Common myeloid progenitor, CD34-positive (primary cell): Measurements from ENCODE around the gene RASGRP4.

ENCODE experiments used
- CTCF ChIA-PET: fragments of 350-600 bp; sonication (Branson Sonifier 250); formaldehyde crosslinking; loops from one replicate; lab custom pipeline; 2021; ENCODE audit warnings: antibody characterized with exemption; lab: Charles Lee
- POLR2A ChIA-PET: fragments of 350-600 bp; sonication (Branson Sonifier 250); formaldehyde crosslinking; loops from one replicate; lab custom pipeline; 2021; ENCODE audit warnings: antibody characterized with exemption; lab: Charles Lee
- DNase-seq, 3 donors: peaks; one replicate each; pipeline versions ENCODE4 v3.0.0 to v3.0.0-alpha.2; 2013
- H3K27ac ChIP-seq, 2 experiments: 1 replicate in 1 of 2; 2 replicates in 1 of 2; pipeline ENCODE4 v1.7.0; 2013; ENCODE audit warnings: inconsistent platforms in 2 of 2, low read length in 2 of 2, mild to moderate bottlenecking in 2 of 2, low read depth in 1 of 2, moderate library complexity in 1 of 2; ENCODE audit not compliant: severe bottlenecking in 2 of 2, insufficient read depth in 1 of 2, poor library complexity in 1 of 2
- H3K27me3 ChIP-seq, 5 experiments: replicated peaks in 2 of 5; 1 replicate in 3 of 5; 2 replicates in 2 of 5; pipeline versions ENCODE4 v1.6.1 to v1.7.0; 2013; ENCODE audit warnings: low read length in 4 of 5, mild to moderate bottlenecking in 2 of 5, moderate library complexity in 2 of 5, inconsistent platforms in 1 of 5; ENCODE audit not compliant: insufficient read depth in 5 of 5, control insufficient read depth in 4 of 5
- H3K36me3 ChIP-seq, 4 experiments: 1 replicate in 2 of 4; 2 replicates in 2 of 4; pipeline versions ENCODE4 v1.6.1 to v1.7.0; 2013; ENCODE audit warnings: low read length in 3 of 4, control low read depth in 1 of 4, mild to moderate bottlenecking in 1 of 4; ENCODE audit not compliant: control insufficient read depth in 4 of 4, insufficient read depth in 4 of 4
- H3K4me1 ChIP-seq, 4 experiments: 1 replicate in 3 of 4; 2 replicates in 1 of 4; pipeline versions ENCODE4 v1.6.1 to v1.7.1; 2013; ENCODE audit warnings: low read length in 3 of 4, mild to moderate bottlenecking in 3 of 4, control low read depth in 1 of 4, inconsistent platforms in 1 of 4, moderate library complexity in 1 of 4; ENCODE audit not compliant: control insufficient read depth in 4 of 4, insufficient read depth in 4 of 4; ENCODE audit errors: control extremely low read depth in 1 of 4
- H3K4me3 ChIP-seq, 7 experiments: 1 replicate in 4 of 7; 2 replicates in 3 of 7; pipeline versions ENCODE4 v1.5.1 to v1.7.0; 2013; ENCODE audit warnings: mild to moderate bottlenecking in 7 of 7, low read length in 6 of 7, moderate library complexity in 6 of 7, inconsistent platforms in 2 of 7, low read depth in 2 of 7, control low read depth in 1 of 7; ENCODE audit not compliant: insufficient read depth in 4 of 7, control insufficient read depth in 1 of 7; ENCODE audit errors: extremely low read depth in 1 of 7
- H3K9me3 ChIP-seq, 5 experiments: 1 replicate in 4 of 5; 2 replicates in 1 of 5; pipeline versions ENCODE4 v1.6.1 to v1.7.1; 2013; ENCODE audit warnings: low read length in 4 of 5, mild to moderate bottlenecking in 2 of 5, inconsistent platforms in 1 of 5, low read depth in 1 of 5, moderate library complexity in 1 of 5; ENCODE audit not compliant: control insufficient read depth in 4 of 5, insufficient read depth in 2 of 5; ENCODE audit errors: control extremely low read depth in 1 of 5
- WGBS: methylation state at CpG from one replicate; pipeline ENCODE4 v1.1.5; 2013; ENCODE audit not compliant: insufficient coverage; 5-methylcytosine and 5-hydroxymethylcytosine counted together

Gene RASGRP4

GRCh38 chr19:38402967-38403674 is 22.9 kb downstream of the RASGRP4 start, which contains the start of gene FAM98C:
Gene FAM98C (plus strand): TSS chr19:38403093. CDS start chr19:38403154, 61 bp downstream.
- Histone ChIP-seq H3K27ac (peak within 1 kb of the TSS in 1 of 2 experiments; percentile 61), H3K36me3 (peaks cover 0 to 17% (median 10%) of the 10 kb centered on the region in 4 experiments), H3K4me3 (peak within 1 kb of the TSS; percentile 49 to 82 (median 72)), H3K27me3 (peaks cover 0 to 22% (median 3%) of the 10 kb centered on the region in 5 experiments), H3K9me3 (no peaks in the 10 kb centered on the region), H3K4me1 (peaks cover 0 to 13% (median 9%) of the 10 kb centered on the region in 4 experiments)
- POLR2A ChIA-PET, result interaction anchor here (0.6 to 1.3 kb wide), 5 partner anchors 9 to 297 kb away, joined by 3 read pairs; no protein-coding TSS in a partner anchor
- under 1% methylated on average over 72 of the region's 82 CpGs for WGBS
- CTCF ChIA-PET, result interaction anchor here (0.6 to 3.8 kb wide), 30 partner anchors 9 to 233 kb away, joined by 3 to 30 read pairs (median 5); partner anchors contain the start of genes EIF3K, MAP4K1, PSMD8 and RASGRP4
- DNase-seq, result peak; percentile 97 to 99 (median 99)

- WGBS, result 3% methylated on average over 17 of the region's 18 CpGs
- ChIA-PET POLR2A (interaction anchor here (0.7 to 1.3 kb wide), 4 partner anchors 8 to 298 kb away, joined by 3 read pairs; no protein-coding TSS in a partner anchor), CTCF (interaction anchor here (0.6 to 3.8 kb wide), 26 partner anchors 9 to 234 kb away, joined by 3 to 30 read pairs (median 5); partner anchors contain the start of genes EIF3K, MAP4K1, PSMD8 and RASGRP4)
- Histone ChIP-seq H3K9me3 (no peaks in the 10 kb centered on the region), H3K36me3 (peaks cover 0 to 17% (median 10%) of the 10 kb centered on the region in 4 experiments), H3K27ac (peak overlapping the region in 1 of 2 experiments; percentile 34), H3K4me3 (peak overlapping the region in 6 of 7 experiments; percentile 42 to 79 (median 56)), H3K27me3 (peaks cover 0 to 27% (median 7%) of the 10 kb centered on the region in 5 experiments), H3K4me1 (peaks cover 0 to 13% (median 9%) of the 10 kb centered on the region in 4 experiments)
- DNase-seq, result no peak
Observed at GRCh38 chr19:38402623-38402966, 23.4 kb downstream of the RASGRP4 start.

GRCh38 chr19:38401148-38401547 is 24.9 kb downstream of the RASGRP4 start:
- Histone ChIP-seq H3K4me1 (peaks cover 0 to 13% (median 10%) of the 10 kb centered on the region in 4 experiments), H3K27me3 (peaks cover 0 to 41% (median 21%) of the 10 kb centered on the region in 5 experiments), H3K36me3 (peaks cover 0 to 10% (median 3%) of the 10 kb centered on the region in 4 experiments), H3K27ac (no peak overlapping the region), H3K9me3 (no peaks in the 10 kb centered on the region), H3K4me3 (no peak overlapping the region)
- ChIA-PET POLR2A (no interaction called here), CTCF (interaction anchor here (1.2 kb wide), 1 partner anchor 11 kb away, joined by 6 read pairs; no protein-coding TSS in a partner anchor)
- WGBS, result 100% methylated on average over 1 of the region's 3 CpGs
- no peak for DNase-seq

- 92% methylated on average over 5 of the region's 5 CpGs for WGBS
- H3K27me3 ChIP-seq, result peaks cover 0 to 49% (median 24%) of the 10 kb centered on the region in 5 experiments
- H3K9me3 ChIP-seq, result no peaks in the 10 kb centered on the region
- H3K36me3 ChIP-seq, result peaks cover 0 to 7% (median 2%) of the 10 kb centered on the region in 4 experiments
- no peak for DNase-seq
- H3K27ac ChIP-seq, result no peak overlapping the region
- H3K4me3 ChIP-seq, result no peak overlapping the region
- peaks cover 0 to 16% (median 13%) of the 10 kb centered on the region in 4 experiments for H3K4me1 ChIP-seq
- ChIA-PET CTCF (interaction anchor here (1.0 to 1.2 kb wide), 2 partner anchors 10 to 234 kb away, joined by 3 to 6 read pairs; no protein-coding TSS in a partner anchor), POLR2A (no interaction called here)
Observed at GRCh38 chr19:38400361-38400760, 25.7 kb downstream of the RASGRP4 start.

- Histone ChIP-seq H3K27me3 (peaks cover 0 to 57% (median 31%) of the 10 kb centered on the region in 5 experiments), H3K4me3 (no peak overlapping the region), H3K4me1 (peaks cover 0 to 20% (median 16%) of the 10 kb centered on the region in 4 experiments), H3K9me3 (no peaks in the 10 kb centered on the region), H3K27ac (no peak overlapping the region), H3K36me3 (no peaks in the 10 kb centered on the region)
- no peak for DNase-seq
- CTCF ChIA-PET, result interaction anchor here (1.0 to 1.2 kb wide), 2 partner anchors 9 to 235 kb away, joined by 3 to 6 read pairs; no protein-coding TSS in a partner anchor
- POLR2A ChIA-PET, result no interaction called here
- 100% methylated on average over 1 of the region's 1 CpG for WGBS
Observed at GRCh38 chr19:38399537-38399936, 26.5 kb downstream of the RASGRP4 start.

GRCh38 chr19:38399081-38399480 is 26.9 kb downstream of the RASGRP4 start:
- H3K27me3 ChIP-seq, result peaks cover 0 to 62% (median 34%) of the 10 kb centered on the region in 5 experiments
- ChIA-PET CTCF (no interaction called here), POLR2A (no interaction called here)
- no peaks in the 10 kb centered on the region for H3K9me3 ChIP-seq
- H3K4me3 ChIP-seq, result no peak overlapping the region
- 77% methylated on average over 6 of the region's 9 CpGs for WGBS
- H3K4me1 ChIP-seq, result peaks cover 0 to 22% (median 16%) of the 10 kb centered on the region in 4 experiments
- no peak for DNase-seq
- H3K36me3 ChIP-seq, result no peaks in the 10 kb centered on the region
- H3K27ac ChIP-seq, result no peak overlapping the region
